ENCODE data around the gene AFF1. TPM values are rescaled to one million over a fixed set of nuclear protein-coding genes. Genes with fewer than 3 reads are reported as not detected.

Gene AFF1
- total and polyA plus RNA-seq, 2 of the 4 experiments (the other 2 are of a cell fraction), result 7.0 to 9.6 TPM

GRCh38 chr4:86908251-86908657 is 26.6 kb upstream of the AFF1 start:
- no TSS peak for BruUV-seq (replicated peaks)
- H3K27ac ChIP-seq (ENCODE audit: insufficient read depth, low read length), result peak overlapping the region; percentile 72; the same call in 1 of the 2 replicates
- ChIA-PET CTCF (interaction anchor here (0.6 to 0.7 kb wide), 2 partner anchors 211 to 252 kb away, joined by 3 read pairs; no protein-coding TSS in a partner anchor), POLR2A (ENCODE audit: unreplicated experiment) (no interaction called here)
- H2AK9ac ChIP-seq (replicated peaks; ENCODE audit: low read depth, low read length, poor library complexity), result no peak overlapping the region
- 0 out of 2 replicates have a peak overlapping the region, but pooled peaks have one; percentile 20 for H3K23ac ChIP-seq (ENCODE audit: low read depth, low read length)
- H3K4me2 ChIP-seq (ENCODE audit: low read depth, low read length), result peak overlapping the region; percentile 83
- H2BK20ac ChIP-seq (ENCODE audit: low read depth, low read length), result peak overlapping the region; percentile 65; the same call in 1 of the 2 replicates
- WGBS, 2 experiments (ENCODE audit: extremely low coverage in 2 of 2, insufficient read length in 1 of 2), result no CpG with 5 or more reads among the region's 2 CpGs
- peak overlapping the region; percentile 83; the same call in 1 of the 2 replicates for H2BK120ac ChIP-seq (ENCODE audit: low read depth, low read length)
- peak overlapping the region; percentile 60 for H3K9ac ChIP-seq (ENCODE audit: low read depth, low read length)
- H3K4me3 ChIP-seq (ENCODE audit: insufficient read depth, low read depth, low read length), result peak overlapping the region; percentile 6; the same call in 1 of the 2 replicates
- H2BK5ac ChIP-seq (ENCODE audit: low read depth, low read length, poor library complexity, severe bottlenecking), result peak overlapping the region; percentile 87
- no peak overlapping the region for H2AK5ac ChIP-seq (ENCODE audit: low read depth, low read length)
- no peaks in the 10 kb centered on the region for H4K20me1 ChIP-seq (ENCODE audit: insufficient read depth, low read length)
- H4K8ac ChIP-seq (ENCODE audit: low read depth in 2 of 2, low read length in 2 of 2), result peak overlapping the region in 1 of 2 experiments; percentile 90; a peak in 2 of 4 replicates
- peak; percentile 56 for ATAC-seq (ENCODE audit: low read depth)
- DNase-seq, result peak; percentile 71
- no peak overlapping the region for H3K56ac ChIP-seq (ENCODE audit: extremely low read depth, insufficient read depth, low read length)
- H3K9me3 ChIP-seq (ENCODE audit: control insufficient read depth, insufficient read depth, low read length), result no peaks in the 10 kb centered on the region; the same call in 1 of the 2 replicates
- intact Hi-C loops (cut with micrococcal nuclease), result no loop called here
- H3K27me3 ChIP-seq (ENCODE audit: control insufficient read depth, insufficient read depth, low read length), result no peaks in the 10 kb centered on the region
- peak overlapping the region; percentile 71; the same call in 1 of the 2 replicates for H3K4ac ChIP-seq (ENCODE audit: low read depth, low read length)
- H2BK15ac ChIP-seq (ENCODE audit: low read depth, low read length), result no peak overlapping the region; the same call in 2 of the 3 replicates
- no peaks in the 10 kb centered on the region for H3K79me1 ChIP-seq (ENCODE audit: low read depth in 1 of 2, low read length in 2 of 2)
- TF ChIP-seq CTCF (conservative IDR thresholded peaks at IDR 0.05; ENCODE audit: low read depth, low read length) (no peak), RAD21 (IDR thresholded peaks at IDR 0.05; ENCODE audit: low read length) (no peak), CEBPB (IDR thresholded peaks at IDR 0.05; ENCODE audit: low read depth, low read length) (peak; percentile 13; the same call in 1 of the 2 replicates), USF2 (IDR thresholded peaks at IDR 0.05; ENCODE audit: low read depth, low read length) (no peak)
- in situ Hi-C loops (cut with MboI; ENCODE audit: low sequenced_read_pairs), result loop anchor here (25.0 kb wide), 1 partner anchor 554 kb away; no protein-coding TSS in a partner anchor
- H2AFZ ChIP-seq (replicated peaks; ENCODE audit: low read length, poor library complexity), result no peak overlapping the region
- H4K5ac ChIP-seq (ENCODE audit: low read depth, low read length), result peak overlapping the region; percentile 83
- H3K36me3 ChIP-seq (ENCODE audit: control insufficient read depth, insufficient read depth, low read length), result no peaks in the 10 kb centered on the region
- 0 out of 2 replicates have a peak overlapping the region, but pooled peaks have one; percentile 78 for H3K14ac ChIP-seq (replicated peaks; ENCODE audit: low read depth, low read length)
- no peak overlapping the region for H4K91ac ChIP-seq (ENCODE audit: insufficient read depth, low read depth, low read length)
- peak overlapping the region; percentile 83 for H3K18ac ChIP-seq (ENCODE audit: low read depth, low read length)
- peaks cover 5% of the 10 kb centered on the region for H3K4me1 ChIP-seq (ENCODE audit: control insufficient read depth, insufficient read depth, low read length)
- H3K9me1 ChIP-seq (ENCODE audit: insufficient read depth, low read length), result no peaks in the 10 kb centered on the region
- dilution Hi-C loops (cut with HindIII; ENCODE audit: low sequenced_read_pairs, unreplicated experiment), result no loop called here

Measured in IMR-90 (cell line).